Suprapubic skin (tissue), 4 donors: Measurements from ENCODE around the gene FBRSL1. TPM values are rescaled to one million over a fixed set of nuclear protein-coding genes. Genes with fewer than 3 reads are reported as not detected.

Experiments
- DNase-seq, 2 donors: peaks; one replicate each; pipeline ENCODE4 v3.0.0-alpha.2; 2019; ENCODE audit warnings: low spot score in 2 of 2
- H3K27ac ChIP-seq: fragments of 200-600 bp; sonication (generic); one replicate; pipeline ENCODE4 v1.5.1; 2019
- H3K27me3 ChIP-seq: fragments of 200-600 bp; sonication (generic); one replicate; pipeline ENCODE4 v1.5.1; 2019
- H3K36me3 ChIP-seq: fragments of 200-600 bp; sonication (generic); one replicate; pipeline ENCODE4 v1.5.1; 2019
- H3K4me1 ChIP-seq: fragments of 200-600 bp; sonication (generic); one replicate; pipeline ENCODE4 v1.5.1; 2019
- H3K4me3 ChIP-seq: fragments of 200-600 bp; sonication (generic); one replicate; pipeline ENCODE4 v1.5.1; 2019; ENCODE audit warnings: mild to moderate bottlenecking
- H3K9me3 ChIP-seq: fragments of 200-600 bp; sonication (generic); one replicate; pipeline ENCODE4 v1.5.1; 2019
- EP300 ChIP-seq: sonication (generic); formaldehyde crosslinking; IDR thresholded peaks from one replicate; pipeline ENCODE4 v1.6.1; 2017; ENCODE audit warnings: antibody characterized with exemption
- POLR2A ChIP-seq, 2 donors: fragments of 450-650 bp; IDR thresholded peaks; one replicate each; pipeline ENCODE4 v1.6.1; 2017; ENCODE audit warnings: antibody characterized with exemption in 2 of 2, mild to moderate bottlenecking in 2 of 2, moderate library complexity in 2 of 2
- POLR2AphosphoS5 ChIP-seq, 3 donors: sonication (generic); formaldehyde crosslinking; IDR thresholded peaks; one replicate each; pipeline ENCODE4 v1.6.1; 2017; ENCODE audit warnings: antibody characterized with exemption in 3 of 3
- WGBS: methylation state at CpG from one replicate; pipeline ENCODE4 v1.1.5; 2018; 5-methylcytosine and 5-hydroxymethylcytosine counted together
- total RNA-seq, 4 donors: library from RNA; depleted of rRNA; stranded (reverse); fragments of >200 nt; gene quantifications; one replicate each; pipeline ENCODE4 v1.1.0, GENCODE V29; 2016
- TF ChIP-seq, protein P1 (sequence below), 2 donors: fragments of 200-600 bp in 1 of 2; fragments of 450-650 bp in 1 of 2; sonication (generic) in 1 of 2; IDR thresholded peaks; one replicate each; pipeline ENCODE4 v1.5.1; 2016 to 2019; ENCODE audit warnings: antibody characterized with exemption in 2 of 2, mild to moderate bottlenecking in 1 of 2, moderate library complexity in 1 of 2

The FBRSL1 gene
- total RNA-seq, 4 donors from 2014 or later = 26.0 to 33.7 (median 27.2) TPM

DNA sequence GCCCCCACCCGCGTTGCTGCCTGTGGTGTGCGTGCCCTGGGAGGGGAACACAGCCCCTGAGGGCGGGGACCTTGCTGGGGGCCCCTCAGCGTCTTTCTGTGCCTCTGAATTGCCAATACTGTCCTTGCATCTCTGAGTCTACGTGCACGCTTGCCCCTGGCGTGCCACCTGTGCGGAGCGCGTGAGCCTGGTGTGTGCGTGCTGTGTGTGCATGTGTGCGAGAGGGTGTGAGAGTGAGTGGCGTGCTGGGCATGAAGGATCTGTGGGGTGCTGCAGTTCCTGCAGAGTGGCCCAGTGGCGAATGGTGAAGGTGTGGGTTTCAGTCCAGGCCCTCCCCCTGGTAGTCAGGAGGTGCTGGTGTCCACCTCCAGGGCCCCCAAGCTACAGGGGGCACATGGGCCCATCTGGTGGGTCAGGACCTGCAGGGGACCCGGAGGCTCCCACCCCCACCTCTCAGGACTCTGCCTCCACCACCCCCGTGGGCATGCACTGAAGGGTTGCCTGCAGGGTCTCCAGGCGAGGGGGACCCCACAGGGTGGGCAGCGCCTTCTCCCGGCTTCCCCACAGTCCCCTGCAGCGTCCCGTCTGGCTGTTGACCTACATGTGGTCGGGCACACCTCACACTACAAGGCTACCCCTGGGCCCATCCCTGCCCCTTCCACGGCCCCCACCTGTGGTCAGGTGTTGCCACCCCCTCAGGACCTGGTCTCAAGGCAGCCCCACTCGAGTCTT is 21.0 kb downstream of the FBRSL1 start:
- Histone ChIP-seq H3K9me3 (no peaks in the 10 kb centered on the region), H3K4me1 (peaks cover 25% of the 10 kb centered on the region), H3K36me3 (peaks cover 34% of the 10 kb centered on the region), H3K27ac (no peak overlapping the region), H3K4me3 (no peak overlapping the region), H3K27me3 (no peaks in the 10 kb centered on the region)
- WGBS = 93% methylated on average over 18 of the region's 25 CpGs
- TF ChIP-seq, protein P1, sequence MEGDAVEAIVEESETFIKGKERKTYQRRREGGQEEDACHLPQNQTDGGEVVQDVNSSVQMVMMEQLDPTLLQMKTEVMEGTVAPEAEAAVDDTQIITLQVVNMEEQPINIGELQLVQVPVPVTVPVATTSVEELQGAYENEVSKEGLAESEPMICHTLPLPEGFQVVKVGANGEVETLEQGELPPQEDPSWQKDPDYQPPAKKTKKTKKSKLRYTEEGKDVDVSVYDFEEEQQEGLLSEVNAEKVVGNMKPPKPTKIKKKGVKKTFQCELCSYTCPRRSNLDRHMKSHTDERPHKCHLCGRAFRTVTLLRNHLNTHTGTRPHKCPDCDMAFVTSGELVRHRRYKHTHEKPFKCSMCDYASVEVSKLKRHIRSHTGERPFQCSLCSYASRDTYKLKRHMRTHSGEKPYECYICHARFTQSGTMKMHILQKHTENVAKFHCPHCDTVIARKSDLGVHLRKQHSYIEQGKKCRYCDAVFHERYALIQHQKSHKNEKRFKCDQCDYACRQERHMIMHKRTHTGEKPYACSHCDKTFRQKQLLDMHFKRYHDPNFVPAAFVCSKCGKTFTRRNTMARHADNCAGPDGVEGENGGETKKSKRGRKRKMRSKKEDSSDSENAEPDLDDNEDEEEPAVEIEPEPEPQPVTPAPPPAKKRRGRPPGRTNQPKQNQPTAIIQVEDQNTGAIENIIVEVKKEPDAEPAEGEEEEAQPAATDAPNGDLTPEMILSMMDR (IDR thresholded peaks at IDR 0.05) = no peak
- TF ChIP-seq POLR2AphosphoS5 (IDR thresholded peaks at IDR 0.05) = no peak
- no peak for TF ChIP-seq EP300
- no peak for TF ChIP-seq POLR2A (IDR thresholded peaks at IDR 0.05)
- DNase-seq = no peak

DNA sequence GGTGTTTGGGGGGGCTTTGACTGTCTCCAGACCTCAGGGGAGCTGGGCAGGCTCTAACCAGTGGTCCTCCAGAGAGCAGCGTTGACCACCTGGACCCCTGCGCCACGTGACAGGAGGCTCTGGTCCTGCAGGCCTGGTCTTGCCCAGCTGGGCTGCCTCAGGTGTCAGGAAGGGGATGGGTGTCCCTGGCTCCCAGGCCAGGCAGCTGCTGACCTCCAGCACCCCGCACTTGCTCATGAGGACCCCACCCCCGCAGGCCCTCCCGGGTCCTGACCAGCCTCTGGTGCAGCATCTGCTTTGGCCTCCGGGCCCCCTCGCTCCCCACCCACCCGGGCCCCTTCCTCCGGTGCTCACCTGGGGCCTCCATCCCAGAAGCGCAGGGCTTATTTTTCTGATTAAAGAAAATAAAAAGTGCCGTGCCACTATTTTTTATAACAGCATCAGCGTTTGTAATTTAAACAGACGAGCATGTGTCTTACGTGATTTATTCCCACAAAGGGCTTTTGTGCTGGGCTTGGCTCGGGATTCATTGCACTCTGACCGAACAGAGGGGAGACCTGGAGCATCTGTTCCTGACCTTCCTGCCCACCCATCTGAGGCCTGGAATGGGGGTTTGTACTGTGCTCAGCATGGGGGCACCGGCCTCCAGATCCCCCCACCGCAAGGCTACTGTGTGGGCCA is 21.7 kb downstream of the FBRSL1 start:
- 68% methylated on average over 16 of the region's 19 CpGs for WGBS

DNA sequence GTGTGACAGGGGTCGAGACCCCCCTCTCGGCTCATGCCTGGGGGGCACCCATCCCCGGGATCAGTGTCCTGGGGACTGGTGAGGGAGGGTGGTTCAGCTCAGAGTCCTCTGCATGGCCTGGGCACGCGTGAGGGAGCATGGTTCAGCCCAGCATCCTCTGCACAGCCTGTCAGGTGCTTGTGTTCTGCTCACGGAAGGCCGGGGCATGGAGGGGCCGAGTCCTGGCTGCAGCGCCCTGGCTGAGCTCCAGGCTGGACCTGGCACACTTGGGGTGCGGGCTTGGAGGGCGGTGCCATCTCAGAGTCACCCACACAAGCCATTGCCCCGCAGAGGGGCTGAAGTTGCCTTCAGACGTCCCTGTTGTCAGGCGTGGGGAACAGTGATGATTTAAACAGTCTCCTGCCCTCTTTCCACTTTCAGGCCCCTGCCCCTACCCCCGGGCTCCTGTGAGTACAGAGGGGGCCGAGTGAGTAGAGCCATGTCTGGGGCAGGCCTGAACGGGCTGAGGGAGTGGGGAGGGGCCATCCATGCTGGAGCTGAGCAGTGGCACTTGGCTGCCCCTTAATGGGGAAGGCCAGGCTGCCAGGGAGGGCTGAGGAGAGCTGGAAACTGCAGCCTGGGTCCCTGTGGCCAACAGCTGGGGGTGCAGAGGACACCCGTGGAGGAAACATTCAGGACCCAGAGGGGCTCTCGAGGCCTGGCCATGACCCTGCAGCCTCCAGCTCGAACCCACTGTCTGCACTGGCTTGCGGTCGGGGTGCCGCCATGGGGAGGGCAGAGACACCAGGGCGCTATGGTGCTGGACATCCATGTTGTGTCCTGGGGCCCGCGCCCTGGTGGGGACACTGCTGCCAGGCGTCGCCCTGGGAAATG is 22.5 kb downstream of the FBRSL1 start:
- TF ChIP-seq POLR2A (IDR thresholded peaks at IDR 0.05) (no peak), POLR2AphosphoS5 (IDR thresholded peaks at IDR 0.05) (no peak), EP300 (no peak)
- TF ChIP-seq, protein P1 (IDR thresholded peaks at IDR 0.05) = no peak
- no peak overlapping the region for H3K4me3 ChIP-seq
- WGBS = 46% methylated on average over 11 of the region's 28 CpGs
- H3K27me3 ChIP-seq = no peaks in the 10 kb centered on the region
- no peak overlapping the region for H3K27ac ChIP-seq
- H3K4me1 ChIP-seq = peaks cover 10% of the 10 kb centered on the region
- H3K36me3 ChIP-seq = peaks cover 40% of the 10 kb centered on the region
- no peaks in the 10 kb centered on the region for H3K9me3 ChIP-seq
- DNase-seq = no peak

More for the DNA sequence above, 21.7 kb downstream of the FBRSL1 start:
- TF ChIP-seq POLR2A (IDR thresholded peaks at IDR 0.05) = no peak
- TF ChIP-seq EP300 = no peak
- no peak for TF ChIP-seq POLR2AphosphoS5 (IDR thresholded peaks at IDR 0.05)
- TF ChIP-seq, protein P1 (IDR thresholded peaks at IDR 0.05) = no peak
- Histone ChIP-seq H3K9me3 (no peaks in the 10 kb centered on the region), H3K36me3 (peaks cover 34% of the 10 kb centered on the region), H3K4me3 (no peak overlapping the region), H3K4me1 (peaks cover 18% of the 10 kb centered on the region), H3K27me3 (no peaks in the 10 kb centered on the region), H3K27ac (no peak overlapping the region)
- DNase-seq = no peak

DNA sequence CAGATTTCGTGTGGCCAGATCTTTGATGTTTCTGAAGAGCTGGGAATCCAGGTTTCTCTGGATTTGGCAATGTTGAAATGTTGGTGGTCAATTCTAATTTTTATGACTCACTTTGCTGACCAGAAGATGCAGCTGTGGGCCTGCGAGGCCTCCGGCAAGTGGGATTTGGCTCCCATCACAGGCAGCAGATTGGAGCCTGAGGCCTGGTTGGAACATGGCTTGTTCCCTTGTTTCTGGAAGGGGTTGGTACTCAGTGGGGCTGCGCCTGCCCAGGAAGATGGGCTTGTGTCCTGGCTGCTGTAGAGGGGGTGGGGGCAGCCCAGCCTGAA is 23.1 kb downstream of the FBRSL1 start:
- no peak overlapping the region for H3K4me3 ChIP-seq
- no peaks in the 10 kb centered on the region for H3K27me3 ChIP-seq
- H3K4me1 ChIP-seq = peaks cover 10% of the 10 kb centered on the region
- H3K27ac ChIP-seq = no peak overlapping the region
- 64% methylated on average over 3 of the region's 4 CpGs for WGBS
- TF ChIP-seq EP300 (no peak), POLR2A (IDR thresholded peaks at IDR 0.05) (no peak)
- no peaks in the 10 kb centered on the region for H3K9me3 ChIP-seq
- DNase-seq = no peak
- H3K36me3 ChIP-seq = peaks cover 44% of the 10 kb centered on the region

DNA sequence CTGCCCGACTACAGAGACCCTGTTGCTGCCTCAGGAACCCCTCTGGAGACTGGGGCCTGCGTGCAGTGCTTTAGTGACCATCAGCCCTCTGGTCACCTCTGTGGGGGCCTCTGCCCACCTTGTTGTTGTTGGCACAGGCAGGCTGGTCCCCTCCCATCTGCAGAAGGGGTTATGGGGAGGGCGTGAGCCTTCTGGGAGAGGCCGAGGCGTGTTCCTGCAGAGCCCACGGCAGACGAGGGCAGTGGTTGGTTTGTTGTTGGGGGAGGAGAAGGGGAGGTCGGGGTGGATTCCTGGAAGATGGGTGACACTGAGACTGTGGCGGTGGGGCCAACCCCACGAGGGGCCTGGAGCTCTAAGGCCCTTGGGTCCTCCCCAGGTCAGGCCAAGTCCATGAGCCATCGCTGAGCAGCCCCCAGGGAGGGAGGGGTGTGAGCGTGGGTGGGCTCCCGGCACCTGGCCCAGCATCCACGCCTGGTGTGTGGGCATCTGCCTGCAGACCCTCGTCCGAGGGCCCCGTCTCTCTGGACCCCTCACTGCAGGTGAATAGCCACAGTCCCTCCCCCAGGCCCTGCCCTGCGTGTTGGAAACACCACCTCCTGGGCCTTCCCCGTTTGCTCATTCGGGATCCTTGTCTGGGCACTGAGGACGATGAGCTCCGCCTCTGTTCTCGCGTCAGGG is 23.6 kb downstream of the FBRSL1 start:
- no peak overlapping the region for H3K27ac ChIP-seq
- no peaks in the 10 kb centered on the region for H3K9me3 ChIP-seq
- peaks cover 10% of the 10 kb centered on the region for H3K4me1 ChIP-seq
- peaks cover 44% of the 10 kb centered on the region for H3K36me3 ChIP-seq
- no peaks in the 10 kb centered on the region for H3K27me3 ChIP-seq
- TF ChIP-seq POLR2A (IDR thresholded peaks at IDR 0.05) = no peak
- TF ChIP-seq, protein P1 (IDR thresholded peaks at IDR 0.05) = no peak
- TF ChIP-seq EP300 = no peak
- no peak for TF ChIP-seq POLR2AphosphoS5 (IDR thresholded peaks at IDR 0.05)
- H3K4me3 ChIP-seq = no peak overlapping the region
- WGBS = 74% methylated on average over 16 of the region's 24 CpGs
- DNase-seq = no peak
